Fibroblast of mammary gland (primary cell): ENCODE results near the gene MYLK4.

ENCODE experiments used
- DNase-seq: peaks from one replicate; pipeline ENCODE4 v3.0.0-alpha.2; 2010; ENCODE audit warnings: low read depth
- H3K4me3 ChIP-seq: 2 replicates; pipeline ENCODE4 v1.5.1; 2011; ENCODE audit warnings: low read depth, mild to moderate bottlenecking, low read length, moderate library complexity; ENCODE audit not compliant: control insufficient read depth
- CTCF ChIP-seq: conservative IDR thresholded peaks from 2 replicates; pipeline ENCODE4 v1.5.1; 2011; ENCODE audit warnings: low read depth, low read length, inconsistent platforms; ENCODE audit not compliant: control insufficient read depth, insufficient read depth

The MYLK4 gene

GRCh38 chr6:2632976-2633584 lies 117.6 kb downstream of the MYLK4 start:
- no peak overlapping the region for H3K4me3 ChIP-seq
- no peak for DNase-seq
- no peak for TF ChIP-seq CTCF

- no peak overlapping the region for H3K4me3 ChIP-seq
- peak; percentile 48 for DNase-seq
- TF ChIP-seq CTCF, result no peak
These were observed 118.4 kb downstream of the MYLK4 start for GRCh38 chr6:2632368-2632767.

GRCh38 chr6:2630891-2631571 lies 119.7 kb downstream of the MYLK4 start:
- no peak overlapping the region for H3K4me3 ChIP-seq
- TF ChIP-seq CTCF, result no peak
- peak; percentile 91 for DNase-seq

GRCh38 chr6:2630359-2630758 lies 120.4 kb downstream of the MYLK4 start:
- no peak overlapping the region for H3K4me3 ChIP-seq
- peak; percentile 99 for DNase-seq
- no peak for TF ChIP-seq CTCF

GRCh38 chr6:2626401-2626800 lies 124.3 kb downstream of the MYLK4 start:
- TF ChIP-seq CTCF, result no peak
- H3K4me3 ChIP-seq, result no peak overlapping the region
- DNase-seq, result no peak

- DNase-seq, result no peak
- no peak overlapping the region for H3K4me3 ChIP-seq
- TF ChIP-seq CTCF, result no peak
These were observed 125.1 kb downstream of the MYLK4 start for GRCh38 chr6:2625581-2625980.

- H3K4me3 ChIP-seq, result no peak overlapping the region
- DNase-seq, result no peak
- no peak for TF ChIP-seq CTCF
These were observed 126.5 kb downstream of the MYLK4 start for GRCh38 chr6:2624177-2624576.
